Measurements from ENCODE around the gene RPAP3.

The RPAP3 gene

DNA sequence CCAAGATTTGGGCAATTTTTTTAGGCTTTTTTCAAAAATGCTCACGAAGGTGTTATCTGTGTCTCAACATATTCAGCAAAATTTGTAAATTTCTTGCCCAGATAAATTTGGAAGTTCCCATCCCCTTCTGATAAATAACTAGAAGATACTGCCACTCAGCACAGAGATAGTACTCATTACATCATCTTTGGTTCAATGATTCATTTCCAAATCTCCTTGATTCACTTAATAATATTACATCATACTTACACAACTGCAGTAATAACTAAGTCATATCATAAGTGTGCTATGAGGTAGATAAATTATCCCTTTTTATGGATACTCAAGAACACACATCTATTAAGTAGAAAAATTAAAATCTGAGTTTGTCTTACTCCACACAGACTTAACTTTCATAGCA, 89.4 kb downstream of the RPAP3 start:
- in situ Hi-C loops (cut with HindIII; ENCODE audit: low sequenced_read_pairs) = no loop called here
- H3K4me3 ChIP-seq (ENCODE audit: low read depth, low read length) = no peak overlapping the region
- TF ChIP-seq, protein P1, sequence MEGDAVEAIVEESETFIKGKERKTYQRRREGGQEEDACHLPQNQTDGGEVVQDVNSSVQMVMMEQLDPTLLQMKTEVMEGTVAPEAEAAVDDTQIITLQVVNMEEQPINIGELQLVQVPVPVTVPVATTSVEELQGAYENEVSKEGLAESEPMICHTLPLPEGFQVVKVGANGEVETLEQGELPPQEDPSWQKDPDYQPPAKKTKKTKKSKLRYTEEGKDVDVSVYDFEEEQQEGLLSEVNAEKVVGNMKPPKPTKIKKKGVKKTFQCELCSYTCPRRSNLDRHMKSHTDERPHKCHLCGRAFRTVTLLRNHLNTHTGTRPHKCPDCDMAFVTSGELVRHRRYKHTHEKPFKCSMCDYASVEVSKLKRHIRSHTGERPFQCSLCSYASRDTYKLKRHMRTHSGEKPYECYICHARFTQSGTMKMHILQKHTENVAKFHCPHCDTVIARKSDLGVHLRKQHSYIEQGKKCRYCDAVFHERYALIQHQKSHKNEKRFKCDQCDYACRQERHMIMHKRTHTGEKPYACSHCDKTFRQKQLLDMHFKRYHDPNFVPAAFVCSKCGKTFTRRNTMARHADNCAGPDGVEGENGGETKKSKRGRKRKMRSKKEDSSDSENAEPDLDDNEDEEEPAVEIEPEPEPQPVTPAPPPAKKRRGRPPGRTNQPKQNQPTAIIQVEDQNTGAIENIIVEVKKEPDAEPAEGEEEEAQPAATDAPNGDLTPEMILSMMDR (IDR thresholded peaks at IDR 0.05; ENCODE audit: low read depth, low read length, missing control alignments) = no peak
- DNase-seq (ENCODE audit: low read depth) = no peak

DNA sequence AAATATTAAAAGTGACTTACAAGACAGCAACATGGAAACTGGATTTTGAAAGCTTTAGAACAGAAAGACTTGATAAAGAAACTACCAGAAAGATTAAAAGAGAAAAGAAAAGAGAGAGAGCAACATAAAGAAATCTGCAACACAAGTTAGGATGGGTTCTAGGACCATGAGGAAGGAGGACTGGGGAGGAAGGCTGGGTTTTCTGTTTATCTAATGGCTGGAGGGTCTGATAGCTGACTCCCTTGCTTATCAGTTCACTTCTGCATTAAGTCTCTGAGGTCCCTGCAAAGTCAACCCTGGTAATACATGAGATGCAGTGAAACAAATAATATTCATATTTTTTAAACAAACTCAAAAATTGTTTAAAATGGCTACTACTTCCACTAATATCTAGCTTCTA, 90.1 kb downstream of the RPAP3 start:
- no peak overlapping the region for H3K4me3 ChIP-seq (ENCODE audit: low read depth, low read length)
- in situ Hi-C loops (cut with HindIII; ENCODE audit: low sequenced_read_pairs) = no loop called here
- TF ChIP-seq, protein P1 (IDR thresholded peaks at IDR 0.05; ENCODE audit: low read depth, low read length, missing control alignments) = no peak
- no peak for DNase-seq (ENCODE audit: low read depth)

DNA sequence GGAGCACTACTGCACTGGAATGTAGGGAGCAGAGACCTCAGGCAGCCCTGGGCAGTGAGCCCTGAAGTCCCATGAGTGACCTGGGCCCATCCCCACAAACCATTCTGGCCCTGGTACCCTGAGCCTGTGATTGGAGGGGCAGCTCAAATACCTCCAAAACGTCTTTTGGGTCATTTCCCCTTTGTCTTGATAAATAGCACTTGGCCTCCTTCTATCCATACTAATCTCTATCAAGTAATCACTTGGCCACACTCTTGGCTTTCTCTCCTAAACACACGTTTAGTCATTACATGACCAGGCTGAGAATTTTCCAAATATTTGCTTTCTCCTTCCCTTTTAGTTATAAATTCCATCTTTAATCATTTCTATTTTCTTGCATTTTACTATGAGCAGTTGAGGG, 91.3 kb downstream of the RPAP3 start:
- in situ Hi-C loops (cut with HindIII; ENCODE audit: low sequenced_read_pairs) = no loop called here
- DNase-seq (ENCODE audit: low read depth) = no peak
- TF ChIP-seq, protein P1 (IDR thresholded peaks at IDR 0.05; ENCODE audit: low read depth, low read length, missing control alignments) = no peak
- no peak overlapping the region for H3K4me3 ChIP-seq (ENCODE audit: low read depth, low read length)

DNA sequence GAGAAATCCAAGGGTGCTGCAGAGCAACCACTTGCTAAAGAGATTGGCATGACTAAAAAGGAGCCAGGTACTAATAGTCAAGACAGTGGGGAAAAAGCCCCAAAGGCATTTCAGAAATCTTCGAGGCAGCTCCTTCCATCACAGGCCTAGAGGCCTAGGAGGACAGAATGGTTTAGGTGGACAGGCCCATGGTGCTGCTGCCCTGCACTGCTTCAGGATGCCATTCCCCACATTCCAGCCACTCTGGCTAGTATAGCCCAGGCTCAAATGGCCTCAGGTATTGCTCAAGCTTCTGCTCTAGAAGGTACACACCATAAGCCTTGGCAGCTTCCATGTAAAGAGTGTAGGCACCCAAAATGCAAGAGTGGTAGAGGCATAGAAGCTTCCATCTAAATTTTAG, 92.9 kb downstream of the RPAP3 start:
- no peak for DNase-seq (ENCODE audit: low read depth)
- TF ChIP-seq, protein P1 (IDR thresholded peaks at IDR 0.05; ENCODE audit: low read depth, low read length, missing control alignments) = no peak
- in situ Hi-C loops (cut with HindIII; ENCODE audit: low sequenced_read_pairs) = no loop called here
- no peak overlapping the region for H3K4me3 ChIP-seq (ENCODE audit: low read depth, low read length)

DNA sequence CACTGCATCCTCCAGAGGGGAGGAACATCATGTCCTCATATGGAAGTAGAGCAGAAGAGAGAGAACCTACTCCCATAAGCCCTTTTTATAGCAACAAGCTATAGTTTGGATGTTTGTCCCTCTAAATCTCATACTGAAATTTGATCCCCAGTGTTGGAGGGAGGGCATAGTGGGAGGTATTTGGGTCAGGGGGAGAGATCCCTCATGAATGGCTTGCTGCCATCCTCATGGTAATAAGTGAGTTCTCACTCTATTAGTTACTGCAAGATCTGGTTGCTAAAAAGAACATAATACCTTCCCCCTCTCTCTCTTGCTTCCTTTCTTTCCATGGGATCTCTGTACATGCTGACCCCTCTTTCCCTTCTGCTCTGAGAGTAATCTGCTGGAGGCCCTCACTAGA, 93.9 kb downstream of the RPAP3 start:
- in situ Hi-C loops (cut with HindIII; ENCODE audit: low sequenced_read_pairs) = no loop called here
- no peak overlapping the region for H3K4me3 ChIP-seq (ENCODE audit: low read depth, low read length)
- TF ChIP-seq, protein P1 (IDR thresholded peaks at IDR 0.05; ENCODE audit: low read depth, low read length, missing control alignments) = no peak
- DNase-seq (ENCODE audit: low read depth) = no peak
